Esophagus squamous epithelium (tissue), 5 donors: ENCODE measurements around the gene GAD2. TPM values are rescaled to one million over a fixed set of nuclear protein-coding genes. Genes with fewer than 3 reads are reported as not detected.

Experiments
- DNase-seq: peaks from one replicate; lab custom pipeline; 2025; lab: John Stamatoyannopoulos, UW
- H3K27ac ChIP-seq, 4 donors: fragments of 200-600 bp; sonication (generic); one replicate each; pipeline ENCODE4 v1.5.1; 2016 to 2019; ENCODE audit warnings: mild to moderate bottlenecking in 1 of 4
- H3K27me3 ChIP-seq, 4 donors: fragments of 200-600 bp; sonication (generic); 1 replicate in 3 of 4; 2 replicates in 1 of 4; pipeline versions ENCODE4 v1.5.1 to v1.6.0; 2017 to 2021; ENCODE audit warnings: antibody characterized with exemption in 1 of 4
- H3K36me3 ChIP-seq, 3 donors: fragments of 200-600 bp; sonication (generic); one replicate each; pipeline ENCODE4 v1.5.1; 2016 to 2019
- H3K4me1 ChIP-seq, 3 donors: fragments of 200-600 bp; sonication (generic); one replicate each; pipeline ENCODE4 v1.5.1; 2017 to 2019
- H3K4me3 ChIP-seq, 4 donors: fragments of 200-600 bp; sonication (generic); 1 replicate in 3 of 4; 2 replicates in 1 of 4; pipeline ENCODE4 v1.5.1; 2016 to 2019; ENCODE audit warnings: mild to moderate bottlenecking in 2 of 4, moderate library complexity in 1 of 4
- H3K9me3 ChIP-seq, 3 donors: fragments of 200-600 bp; sonication (generic); one replicate each; pipeline ENCODE4 v1.5.1; 2016 to 2019
- CTCF ChIP-seq, 6 experiments: fragments of 450-650 bp in 4 of 6; fragments of 200-600 bp in 2 of 6; sonication (generic) in 2 of 6; IDR thresholded peaks; one replicate each; pipeline ENCODE4 v1.5.1; 2016 to 2019; ENCODE audit warnings: antibody characterized with exemption in 6 of 6, mild to moderate bottlenecking in 4 of 6, moderate library complexity in 4 of 6
- POLR2A ChIP-seq, 4 donors: fragments of 450-650 bp; IDR thresholded peaks; one replicate each; pipeline ENCODE4 v1.6.1; 2017; ENCODE audit warnings: antibody characterized with exemption in 4 of 4, mild to moderate bottlenecking in 4 of 4, moderate library complexity in 3 of 4
- WGBS, 2 donors: methylation state at CpG; one replicate each; pipeline ENCODE4 v1.1.5; 2018; 5-methylcytosine and 5-hydroxymethylcytosine counted together
- intact Hi-C: fragments of 100-400 bp; cut with DNase I; formaldehyde crosslinking; loops from one replicate; pipeline ENCODE4 v1.15.0; 2022
- total RNA-seq, 4 donors: library from RNA; depleted of rRNA; stranded (reverse); fragments of >200 nt; gene quantifications; one replicate each; pipeline ENCODE4 v1.1.0, GENCODE V29; 2016
- donor health status: DM: yes; HTN: yes; CAD: no.

GAD2 gene
- total RNA-seq, 4 donors from 2014 or later: not detected

- 7 to 18% methylated on average over 18 to 25 of the region's 37 CpGs for WGBS, 2 donors
- intact Hi-C loops: no loop called here
- TF ChIP-seq CTCF (IDR thresholded peaks at IDR 0.05) (no peak), POLR2A (IDR thresholded peaks at IDR 0.05) (no peak)
- DNase-seq: no peak
- peaks cover 3 to 23% (median 10%) of the 10 kb centered on the region in 3 donors for H3K4me1 ChIP-seq
- peaks cover 12 to 80% (median 28%) of the 10 kb centered on the region in 4 donors for H3K27me3 ChIP-seq
- no peak overlapping the region for H3K4me3 ChIP-seq
- no peaks in the 10 kb centered on the region for H3K36me3 ChIP-seq
- no peak overlapping the region for H3K27ac ChIP-seq
- H3K9me3 ChIP-seq: peaks cover 0 to 7% (median 0%) of the 10 kb centered on the region in 3 donors
Observed at GRCh38 chr10:26211781-26212444, 4.7 kb upstream of the GAD2 start.

- Histone ChIP-seq H3K27me3 (peaks cover 15 to 86% (median 30%) of the 10 kb centered on the region in 4 donors), H3K4me1 (peaks cover 4 to 29% (median 11%) of the 10 kb centered on the region in 3 donors), H3K9me3 (peaks cover 0 to 6% (median 0%) of the 10 kb centered on the region in 3 donors), H3K27ac (no peak overlapping the region), H3K4me3 (no peak overlapping the region), H3K36me3 (no peaks in the 10 kb centered on the region)
- intact Hi-C loops: no loop called here
- TF ChIP-seq CTCF (IDR thresholded peaks at IDR 0.05) (no peak), POLR2A (IDR thresholded peaks at IDR 0.05) (no peak)
- WGBS, 2 donors: 14 to 15% methylated on average over 11 to 12 of the region's 12 CpGs
- no peak for DNase-seq
Observed at GRCh38 chr10:26212511-26212910, 4.1 kb upstream of the GAD2 start.

- Histone ChIP-seq H3K4me1 (peaks cover 10 to 37% (median 18%) of the 10 kb centered on the region in 3 donors), H3K36me3 (no peaks in the 10 kb centered on the region), H3K27ac (no peak overlapping the region), H3K4me3 (no peak overlapping the region), H3K9me3 (no peaks in the 10 kb centered on the region), H3K27me3 (peaks cover 21 to 93% (median 34%) of the 10 kb centered on the region in 4 donors)
- no peak for TF ChIP-seq CTCF (IDR thresholded peaks at IDR 0.05)
- no peak for TF ChIP-seq POLR2A (IDR thresholded peaks at IDR 0.05)
- 0% methylated on average over 1 of the region's 11 CpGs for WGBS, 2 donors
- intact Hi-C loops: no loop called here
- no peak for DNase-seq
Observed at GRCh38 chr10:26213157-26213800, 3.3 kb upstream of the GAD2 start.

- intact Hi-C loops: no loop called here
- Histone ChIP-seq H3K4me1 (peaks cover 10 to 38% (median 18%) of the 10 kb centered on the region in 3 donors), H3K9me3 (no peaks in the 10 kb centered on the region), H3K36me3 (no peaks in the 10 kb centered on the region), H3K27me3 (peaks cover 21 to 100% (median 34%) of the 10 kb centered on the region in 4 donors), H3K27ac (no peak overlapping the region), H3K4me3 (no peak overlapping the region)
- TF ChIP-seq CTCF (IDR thresholded peaks at IDR 0.05): no peak
- TF ChIP-seq POLR2A (IDR thresholded peaks at IDR 0.05): no peak
- no peak for DNase-seq
- WGBS, 2 donors: 15 to 17% methylated on average over 6 to 7 of the region's 7 CpGs
Observed at GRCh38 chr10:26214004-26214403, 2.6 kb upstream of the GAD2 start.
